Muscle layer of duodenum (tissue), 2 donors: ENCODE results near the gene ARID5B.

Source experiments
- H3K27ac ChIP-seq: one replicate; pipeline ENCODE4 v1.7.0; 2013; ENCODE audit warnings: mild to moderate bottlenecking, low read length
- H3K27me3 ChIP-seq: one replicate; pipeline ENCODE4 v1.7.0; 2013; ENCODE audit warnings: low read depth, mild to moderate bottlenecking, control low read depth, low read length
- H3K36me3 ChIP-seq, 2 donors: one replicate each; pipeline ENCODE4 v1.7.0; 2013; ENCODE audit warnings: low read length in 2 of 2, control low read depth in 1 of 2, mild to moderate bottlenecking in 1 of 2; ENCODE audit not compliant: insufficient read depth in 2 of 2, control insufficient read depth in 1 of 2
- H3K4me1 ChIP-seq, 2 donors: one replicate each; pipeline ENCODE4 v1.7.0; 2013; ENCODE audit warnings: low read length in 2 of 2, mild to moderate bottlenecking in 2 of 2, control low read depth in 1 of 2, moderate library complexity in 1 of 2; ENCODE audit not compliant: insufficient read depth in 2 of 2, control insufficient read depth in 1 of 2
- H3K4me3 ChIP-seq, 2 donors: one replicate each; pipeline ENCODE4 v1.7.0; 2013; ENCODE audit warnings: low read length in 2 of 2, low read depth in 1 of 2, mild to moderate bottlenecking in 1 of 2
- H3K9me3 ChIP-seq, 2 donors: one replicate each; pipeline ENCODE4 v1.7.0; 2013; ENCODE audit warnings: low read length in 2 of 2, control low read depth in 1 of 2, mild to moderate bottlenecking in 1 of 2; ENCODE audit not compliant: control insufficient read depth in 1 of 2
- donor health status: healthy.

ARID5B gene

GRCh38 chr10:61899663-61899996 lies 1.9 kb upstream of the ARID5B start:
- H3K4me1 ChIP-seq, result peaks cover 18 to 19% of the 10 kb centered on the region in 2 donors
- no peaks in the 10 kb centered on the region for H3K9me3 ChIP-seq
- no peaks in the 10 kb centered on the region for H3K27me3 ChIP-seq
- peaks cover 0 to 4% of the 10 kb centered on the region in 2 donors for H3K36me3 ChIP-seq
- H3K27ac ChIP-seq, result peak overlapping the region; percentile 100
- H3K4me3 ChIP-seq, result peak overlapping the region; percentile 77 to 78

GRCh38 chr10:61899997-61900828 lies 1.3 kb upstream of the ARID5B start:
- H3K27ac ChIP-seq, result peak overlapping the region; percentile 100

GRCh38 chr10:61901829-61902444 lies 438 bp downstream of the ARID5B start:
- Histone ChIP-seq H3K4me1 (peaks cover 17 to 28% of the 10 kb centered on the region in 2 donors), H3K36me3 (peaks cover 0 to 4% of the 10 kb centered on the region in 2 donors), H3K9me3 (no peaks in the 10 kb centered on the region)

More at GRCh38 chr10:61899997-61900828, 1.3 kb upstream of the ARID5B start:
- peaks cover 20 to 21% of the 10 kb centered on the region in 2 donors for H3K4me1 ChIP-seq
- H3K9me3 ChIP-seq, result no peaks in the 10 kb centered on the region
- no peaks in the 10 kb centered on the region for H3K27me3 ChIP-seq
- H3K4me3 ChIP-seq, result peak overlapping the region; percentile 77 to 78
- peaks cover 0 to 4% of the 10 kb centered on the region in 2 donors for H3K36me3 ChIP-seq

GRCh38 chr10:61902445-61903220 lies 1.1 kb downstream of the ARID5B start:
- Histone ChIP-seq H3K27ac (peak overlapping the region; percentile 100), H3K9me3 (no peaks in the 10 kb centered on the region), H3K36me3 (peaks cover 0 to 4% of the 10 kb centered on the region in 2 donors), H3K27me3 (no peaks in the 10 kb centered on the region), H3K4me3 (peak overlapping the region; percentile 77 to 78), H3K4me1 (peaks cover 10 to 28% of the 10 kb centered on the region in 2 donors)

More at GRCh38 chr10:61901829-61902444, 438 bp downstream of the ARID5B start:
- Histone ChIP-seq H3K4me3 (peak overlapping the region; percentile 77 to 78), H3K27ac (peak overlapping the region; percentile 100), H3K27me3 (no peaks in the 10 kb centered on the region)

- Histone ChIP-seq H3K9me3 (no peaks in the 10 kb centered on the region), H3K27ac (peak overlapping the region; percentile 100), H3K4me3 (peak overlapping the region; percentile 77 to 78), H3K4me1 (peaks cover 5 to 20% of the 10 kb centered on the region in 2 donors), H3K36me3 (peaks cover 0 to 4% of the 10 kb centered on the region in 2 donors), H3K27me3 (no peaks in the 10 kb centered on the region)
Measured at GRCh38 chr10:61903221-61903927, 1.9 kb downstream of the ARID5B start.

GRCh38 chr10:61903928-61904344 lies 2.4 kb downstream of the ARID5B start:
- Histone ChIP-seq H3K4me1 (peaks cover 5 to 15% of the 10 kb centered on the region in 2 donors), H3K4me3 (peak overlapping the region; percentile 77 to 78)

GRCh38 chr10:61904733-61905725 lies 3.5 kb downstream of the ARID5B start:
- Histone ChIP-seq H3K27me3 (no peaks in the 10 kb centered on the region), H3K4me3 (peak overlapping the region; percentile 23 to 78), H3K4me1 (peaks cover 5 to 14% of the 10 kb centered on the region in 2 donors), H3K9me3 (no peaks in the 10 kb centered on the region), H3K36me3 (peaks cover 0 to 4% of the 10 kb centered on the region in 2 donors), H3K27ac (peak overlapping the region; percentile 100)

More at GRCh38 chr10:61903928-61904344, 2.4 kb downstream of the ARID5B start:
- Histone ChIP-seq H3K27ac (peak overlapping the region; percentile 100), H3K27me3 (no peaks in the 10 kb centered on the region), H3K36me3 (peaks cover 0 to 4% of the 10 kb centered on the region in 2 donors), H3K9me3 (no peaks in the 10 kb centered on the region)

GRCh38 chr10:61905837-61906561 lies 4.5 kb downstream of the ARID5B start:
- H3K36me3 ChIP-seq, result peaks cover 0 to 4% of the 10 kb centered on the region in 2 donors
- H3K4me3 ChIP-seq, result no peak overlapping the region
- no peaks in the 10 kb centered on the region for H3K27me3 ChIP-seq
- peak overlapping the region; percentile 67 for H3K27ac ChIP-seq
- H3K4me1 ChIP-seq, result peaks cover 8 to 14% of the 10 kb centered on the region in 2 donors
- H3K9me3 ChIP-seq, result no peaks in the 10 kb centered on the region

GRCh38 chr10:61906562-61906901 lies 5.0 kb downstream of the ARID5B start:
- Histone ChIP-seq H3K27ac (no peak overlapping the region), H3K36me3 (peaks cover 0 to 4% of the 10 kb centered on the region in 2 donors), H3K27me3 (no peaks in the 10 kb centered on the region), H3K4me3 (no peak overlapping the region), H3K4me1 (peaks cover 12 to 14% of the 10 kb centered on the region in 2 donors), H3K9me3 (no peaks in the 10 kb centered on the region)
